GM12801 (cell line): ENCODE measurements around the gene SKOR1.

Experiments
- TF ChIP-seq, protein P1 (sequence below): IDR thresholded peaks from one replicate; pipeline ENCODE4 v1.5.1; 2011; ENCODE audit warnings: control low read depth; ENCODE audit not compliant: insufficient read length; ENCODE audit errors: extremely low read depth

The SKOR1 gene, protein sequence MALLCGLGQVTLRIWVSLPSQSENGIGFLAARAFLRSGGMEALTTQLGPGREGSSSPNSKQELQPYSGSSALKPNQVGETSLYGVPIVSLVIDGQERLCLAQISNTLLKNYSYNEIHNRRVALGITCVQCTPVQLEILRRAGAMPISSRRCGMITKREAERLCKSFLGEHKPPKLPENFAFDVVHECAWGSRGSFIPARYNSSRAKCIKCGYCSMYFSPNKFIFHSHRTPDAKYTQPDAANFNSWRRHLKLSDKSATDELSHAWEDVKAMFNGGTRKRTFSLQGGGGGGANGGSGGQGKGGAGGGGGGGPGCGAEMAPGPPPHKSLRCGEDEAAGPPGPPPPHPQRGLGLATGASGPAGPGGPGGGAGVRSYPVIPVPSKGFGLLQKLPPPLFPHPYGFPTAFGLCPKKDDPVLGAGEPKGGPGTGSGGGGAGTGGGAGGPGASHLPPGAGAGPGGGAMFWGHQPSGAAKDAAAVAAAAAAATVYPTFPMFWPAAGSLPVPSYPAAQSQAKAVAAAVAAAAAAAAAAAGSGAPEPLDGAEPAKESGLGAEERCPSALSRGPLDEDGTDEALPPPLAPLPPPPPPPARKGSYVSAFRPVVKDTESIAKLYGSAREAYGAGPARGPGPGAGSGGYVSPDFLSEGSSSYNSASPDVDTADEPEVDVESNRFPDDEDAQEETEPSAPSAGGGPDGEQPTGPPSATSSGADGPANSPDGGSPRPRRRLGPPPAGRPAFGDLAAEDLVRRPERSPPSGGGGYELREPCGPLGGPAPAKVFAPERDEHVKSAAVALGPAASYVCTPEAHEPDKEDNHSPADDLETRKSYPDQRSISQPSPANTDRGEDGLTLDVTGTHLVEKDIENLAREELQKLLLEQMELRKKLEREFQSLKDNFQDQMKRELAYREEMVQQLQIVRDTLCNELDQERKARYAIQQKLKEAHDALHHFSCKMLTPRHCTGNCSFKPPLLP

DNA sequence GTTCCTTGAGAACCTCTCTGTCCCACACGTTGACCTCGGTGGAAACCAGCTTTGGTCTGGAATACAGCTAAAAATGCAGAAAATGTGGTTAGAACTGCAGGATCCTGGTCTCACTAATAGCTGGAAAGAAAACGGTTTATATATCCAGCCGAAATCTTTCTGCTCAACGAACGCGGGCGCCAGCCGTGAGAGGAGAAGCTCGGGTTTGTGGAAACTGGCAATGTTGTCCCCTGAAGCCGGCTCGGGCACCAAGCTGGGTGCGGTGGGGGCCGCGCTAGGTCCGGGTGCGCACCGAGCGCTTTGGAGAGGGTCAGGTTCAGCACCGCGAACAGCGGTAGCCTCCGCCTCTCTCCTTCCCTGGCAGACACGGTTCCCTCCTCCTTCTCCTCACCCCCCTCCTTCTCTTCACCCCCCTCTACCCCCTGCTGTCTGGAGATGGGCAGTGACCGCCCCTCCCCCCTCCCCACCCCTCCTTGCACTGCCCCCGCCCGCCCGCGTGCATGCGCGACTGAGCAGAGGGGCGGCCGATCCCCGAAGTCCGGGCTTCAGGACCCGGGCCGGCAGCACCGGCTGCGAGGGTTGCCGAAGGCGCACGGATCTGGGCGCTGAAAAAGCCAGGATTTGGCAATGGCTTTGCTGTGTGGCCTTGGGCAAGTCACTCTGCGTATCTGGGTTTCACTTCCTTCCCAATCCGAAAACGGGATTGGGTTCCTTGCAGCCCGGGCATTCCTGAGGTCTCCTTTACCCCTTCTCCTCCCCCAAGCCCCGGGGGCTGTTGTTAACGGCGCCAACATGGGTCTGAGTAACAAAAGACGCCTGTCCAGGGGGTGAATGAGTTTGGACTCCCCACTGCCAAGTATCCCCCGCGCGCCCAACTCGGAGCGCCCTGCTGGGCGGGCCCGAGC is at the start of gene SKOR1:
SKOR1 (plus strand) TSS at position 534 of the 905 bp plus-strand sequence; CDS start at position 628, 94 bp downstream.
- TF ChIP-seq, protein P1, sequence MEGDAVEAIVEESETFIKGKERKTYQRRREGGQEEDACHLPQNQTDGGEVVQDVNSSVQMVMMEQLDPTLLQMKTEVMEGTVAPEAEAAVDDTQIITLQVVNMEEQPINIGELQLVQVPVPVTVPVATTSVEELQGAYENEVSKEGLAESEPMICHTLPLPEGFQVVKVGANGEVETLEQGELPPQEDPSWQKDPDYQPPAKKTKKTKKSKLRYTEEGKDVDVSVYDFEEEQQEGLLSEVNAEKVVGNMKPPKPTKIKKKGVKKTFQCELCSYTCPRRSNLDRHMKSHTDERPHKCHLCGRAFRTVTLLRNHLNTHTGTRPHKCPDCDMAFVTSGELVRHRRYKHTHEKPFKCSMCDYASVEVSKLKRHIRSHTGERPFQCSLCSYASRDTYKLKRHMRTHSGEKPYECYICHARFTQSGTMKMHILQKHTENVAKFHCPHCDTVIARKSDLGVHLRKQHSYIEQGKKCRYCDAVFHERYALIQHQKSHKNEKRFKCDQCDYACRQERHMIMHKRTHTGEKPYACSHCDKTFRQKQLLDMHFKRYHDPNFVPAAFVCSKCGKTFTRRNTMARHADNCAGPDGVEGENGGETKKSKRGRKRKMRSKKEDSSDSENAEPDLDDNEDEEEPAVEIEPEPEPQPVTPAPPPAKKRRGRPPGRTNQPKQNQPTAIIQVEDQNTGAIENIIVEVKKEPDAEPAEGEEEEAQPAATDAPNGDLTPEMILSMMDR, result no peak

DNA sequence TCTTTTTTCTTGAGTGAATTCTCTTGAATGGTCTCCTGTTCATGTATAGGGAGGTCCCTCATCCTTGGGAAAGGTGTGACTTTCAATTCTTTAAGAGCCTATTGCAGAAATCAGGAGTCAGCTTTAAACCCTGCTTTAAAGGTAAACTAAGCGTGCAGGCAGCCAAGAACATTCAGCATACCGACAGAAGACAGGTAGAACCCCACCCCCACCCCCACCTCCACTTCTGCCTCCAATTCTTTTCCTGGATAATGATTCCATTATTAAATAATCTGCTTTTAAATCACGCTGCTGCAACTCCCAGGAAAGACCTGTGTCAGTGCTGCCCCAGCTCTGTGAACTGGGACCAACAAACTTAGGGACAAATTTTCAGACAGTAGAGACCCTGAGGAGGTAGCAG is 49.3 kb upstream of the SKOR1 start:
- TF ChIP-seq, protein P1, result no peak

DNA sequence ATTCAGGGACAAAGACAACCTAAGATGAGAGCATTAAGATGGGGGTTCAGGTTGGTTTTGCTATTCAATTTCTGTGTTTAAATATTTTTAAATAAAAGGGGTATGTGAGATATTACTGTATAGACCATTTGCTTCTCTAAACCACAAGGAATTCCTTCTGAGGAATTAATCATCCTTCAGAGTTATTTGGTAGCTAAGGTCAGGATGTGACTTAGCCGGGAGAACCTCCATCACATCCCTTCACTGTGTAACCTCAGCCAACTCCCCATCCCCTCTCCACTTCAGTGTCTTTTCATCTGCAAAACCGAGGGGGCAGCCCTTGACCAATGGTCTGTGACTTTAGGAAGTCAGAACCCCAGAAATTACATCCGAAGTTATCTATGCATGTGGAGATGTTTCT is 48.7 kb upstream of the SKOR1 start:
- TF ChIP-seq, protein P1, result no peak

DNA sequence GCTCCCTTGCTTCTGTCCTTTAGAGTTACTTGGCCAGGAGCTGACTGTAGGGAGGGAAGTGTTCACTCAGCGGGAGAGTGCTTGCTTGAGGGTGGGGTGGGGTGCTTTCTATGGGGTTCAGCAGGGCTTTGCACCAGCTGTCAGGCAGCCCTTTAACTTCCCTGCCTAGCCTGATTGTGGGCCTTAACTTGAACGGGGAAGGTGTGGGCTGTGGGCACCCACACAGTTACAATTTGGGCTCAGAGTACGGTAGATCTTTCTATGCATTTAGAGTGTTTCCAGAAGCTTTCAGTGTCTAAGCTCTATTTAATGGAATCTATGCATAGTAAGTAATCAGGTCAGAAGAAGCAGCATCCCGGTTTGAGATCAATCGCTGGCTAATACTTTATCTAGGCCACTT is 48.2 kb upstream of the SKOR1 start:
- TF ChIP-seq, protein P1, result no peak

DNA sequence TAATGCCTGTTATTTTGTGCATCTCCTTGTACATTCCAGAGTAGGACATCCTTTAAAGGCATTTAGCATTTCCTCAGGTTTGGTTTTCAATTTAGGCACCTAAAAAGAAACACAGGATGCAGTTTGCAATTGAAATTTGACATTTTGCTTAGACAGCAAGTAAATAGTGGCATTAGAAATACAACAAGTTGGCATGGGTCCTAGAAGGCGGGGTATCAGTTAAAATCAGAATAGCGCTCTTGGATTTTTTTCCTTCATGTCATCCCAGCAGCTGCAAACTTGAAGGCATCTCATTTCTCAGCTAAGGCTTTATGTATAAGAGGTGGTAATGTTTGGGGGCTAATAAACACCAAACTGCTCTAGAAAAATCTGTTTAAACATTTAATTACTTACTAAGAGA is 47.5 kb upstream of the SKOR1 start:
- TF ChIP-seq, protein P1, result no peak

DNA sequence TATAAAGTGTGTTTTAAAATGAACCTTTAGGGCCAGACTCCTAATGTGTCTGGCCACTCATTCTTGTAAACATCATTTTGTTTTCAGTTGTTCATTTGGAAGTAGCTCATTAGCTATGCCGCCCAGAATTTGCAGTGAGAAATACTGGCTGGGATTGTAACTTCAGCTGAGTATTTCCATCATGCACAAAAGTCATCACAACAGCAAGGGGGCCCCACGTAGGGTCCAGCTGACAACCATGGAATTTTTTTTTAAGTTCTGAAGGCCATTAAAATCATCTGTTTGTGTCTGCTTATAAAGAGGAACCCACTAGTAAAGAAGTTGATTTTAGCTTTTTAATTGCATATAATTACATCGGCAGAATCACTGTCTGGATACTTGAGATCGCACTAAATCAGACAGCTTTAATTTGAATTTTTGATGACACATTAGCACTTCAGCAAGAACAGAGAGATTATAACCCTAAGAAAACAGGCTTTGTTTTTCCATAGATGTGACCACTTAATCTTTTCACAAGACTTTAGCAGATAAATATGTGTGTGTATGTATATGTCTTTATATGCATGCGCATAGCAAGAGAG is 46.3 kb upstream of the SKOR1 start:
- TF ChIP-seq, protein P1, result no peak
